ENCODE data around the gene TM4SF20.
A peak's percentile ranks its signal among the peaks of the same experiment; 100 is the strongest.

Gene TM4SF20, protein sequence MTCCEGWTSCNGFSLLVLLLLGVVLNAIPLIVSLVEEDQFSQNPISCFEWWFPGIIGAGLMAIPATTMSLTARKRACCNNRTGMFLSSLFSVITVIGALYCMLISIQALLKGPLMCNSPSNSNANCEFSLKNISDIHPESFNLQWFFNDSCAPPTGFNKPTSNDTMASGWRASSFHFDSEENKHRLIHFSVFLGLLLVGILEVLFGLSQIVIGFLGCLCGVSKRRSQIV

GRCh38 chr2:227379095-227379494 is at the start of gene TM4SF20:
Gene TM4SF20 (minus strand): TSS chr2:227379306. CDS start chr2:227379268, 38 bp downstream.
- DNase-seq (ENCODE audit: low read depth in 3 of 3, low spot score in 1 of 3), result no peak

- DNase-seq (ENCODE audit: low read depth in 3 of 3, low spot score in 1 of 3), result no peak
Measured at GRCh38 chr2:227428731-227429285, 49.7 kb upstream of the TM4SF20 start.

DNA sequence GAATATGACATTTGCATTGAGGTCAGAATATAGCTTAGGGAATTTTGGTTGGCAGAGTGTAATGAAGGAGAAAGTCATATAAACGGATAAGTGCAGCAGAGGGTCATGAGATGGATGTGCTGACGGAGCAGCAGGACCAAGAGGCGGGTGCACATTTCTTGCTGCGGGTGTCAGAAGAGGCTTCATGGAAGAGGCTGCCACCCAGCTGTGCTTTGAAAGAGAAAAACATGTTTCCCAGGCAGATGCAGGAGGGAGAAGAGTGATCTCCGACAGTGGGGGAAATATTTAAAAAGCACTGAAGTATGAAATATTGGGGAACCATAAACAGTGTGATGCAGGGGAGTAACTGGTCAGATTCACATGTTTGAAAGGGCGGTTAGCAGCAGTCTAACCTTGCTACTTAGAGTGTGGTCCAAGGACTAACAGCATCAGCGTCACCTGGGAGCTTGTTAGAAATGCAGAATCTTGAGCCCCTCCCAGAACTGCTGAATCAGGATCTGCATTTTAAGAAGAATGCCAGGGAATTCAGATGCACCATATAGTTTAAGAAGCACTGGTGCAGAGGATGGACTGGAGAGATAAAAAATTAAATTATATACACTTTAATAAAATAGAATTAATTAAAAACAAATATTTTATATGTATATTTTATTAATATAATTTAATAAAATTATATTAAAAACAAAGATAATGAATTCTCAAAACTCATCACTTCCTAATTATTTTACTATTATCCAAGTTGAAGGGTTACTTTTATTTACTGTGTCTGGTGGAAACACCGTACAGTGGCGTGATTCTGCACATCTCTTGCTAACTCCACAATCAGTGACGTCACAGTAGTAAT is 44.8 kb upstream of the TM4SF20 start:
- no peak for DNase-seq (ENCODE audit: low read depth in 3 of 3, low spot score in 1 of 3)

DNA sequence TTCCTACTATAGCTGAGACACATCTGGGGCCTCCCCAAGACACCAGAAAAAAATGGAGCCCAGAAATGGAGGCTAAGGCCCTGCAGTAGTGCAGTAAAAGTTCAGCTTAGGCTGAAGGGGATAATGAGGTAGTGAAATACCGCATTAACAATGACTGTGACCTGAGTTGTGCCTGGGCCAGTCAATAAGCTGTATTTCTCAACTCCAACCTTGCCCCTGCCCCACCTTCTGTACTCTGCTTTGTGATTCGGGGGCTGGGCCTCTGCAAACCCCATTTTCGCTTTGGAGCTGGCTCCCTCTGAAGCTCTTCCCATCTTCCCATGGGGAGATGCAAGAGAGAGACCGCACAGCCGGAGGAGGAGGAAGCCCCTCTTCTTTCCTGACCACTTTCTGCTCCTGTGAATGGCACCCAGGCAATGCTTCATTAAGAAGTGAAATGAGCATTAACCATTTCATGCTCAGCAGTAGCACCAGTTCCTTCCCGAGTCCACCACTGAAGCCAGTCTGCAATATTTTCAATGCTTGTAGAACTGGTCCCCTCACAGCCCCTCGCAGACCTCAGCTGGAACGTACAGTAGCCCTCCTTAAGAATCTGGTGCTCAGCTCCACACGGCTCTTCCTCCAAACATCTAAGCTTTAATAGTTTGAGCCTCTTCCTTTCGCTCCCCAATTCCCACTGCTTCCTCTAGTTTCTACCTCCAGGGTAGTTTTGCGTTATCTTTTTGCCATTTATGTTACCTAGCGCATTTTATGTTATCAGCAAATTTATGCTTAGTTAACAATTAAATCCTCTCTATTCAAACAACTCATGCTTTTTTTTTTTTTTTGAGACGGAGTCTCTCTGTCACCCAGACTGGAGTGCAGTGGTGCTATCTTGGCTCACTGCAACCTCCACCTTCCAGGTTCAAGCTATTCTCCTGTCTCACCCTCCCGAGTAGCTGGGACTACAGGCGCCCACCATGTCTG is 41.3 kb upstream of the TM4SF20 start:
- no peak for DNase-seq (ENCODE audit: low read depth in 3 of 3, low spot score in 1 of 3)

DNA sequence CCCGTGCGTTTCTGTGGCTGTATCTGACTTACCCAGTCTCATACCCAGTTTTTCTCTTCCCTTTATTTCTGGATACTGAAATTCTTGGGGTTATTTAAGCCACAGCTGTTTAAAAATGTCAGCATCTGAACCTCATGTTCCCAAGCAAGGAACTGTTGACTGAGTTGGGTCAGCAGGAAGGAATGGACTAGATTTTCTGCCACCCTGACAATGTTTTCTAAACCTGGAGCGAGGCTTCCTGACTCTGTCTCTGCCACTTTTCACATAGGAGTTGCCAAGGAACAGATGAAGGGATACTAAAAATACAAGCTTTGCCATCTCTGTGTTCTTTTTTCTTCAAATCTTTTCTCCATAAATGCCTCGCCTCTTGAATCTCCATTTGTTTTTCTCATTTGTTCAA is 37.6 kb upstream of the TM4SF20 start:
- DNase-seq (ENCODE audit: low read depth in 3 of 3, low spot score in 1 of 3), result no peak

DNA sequence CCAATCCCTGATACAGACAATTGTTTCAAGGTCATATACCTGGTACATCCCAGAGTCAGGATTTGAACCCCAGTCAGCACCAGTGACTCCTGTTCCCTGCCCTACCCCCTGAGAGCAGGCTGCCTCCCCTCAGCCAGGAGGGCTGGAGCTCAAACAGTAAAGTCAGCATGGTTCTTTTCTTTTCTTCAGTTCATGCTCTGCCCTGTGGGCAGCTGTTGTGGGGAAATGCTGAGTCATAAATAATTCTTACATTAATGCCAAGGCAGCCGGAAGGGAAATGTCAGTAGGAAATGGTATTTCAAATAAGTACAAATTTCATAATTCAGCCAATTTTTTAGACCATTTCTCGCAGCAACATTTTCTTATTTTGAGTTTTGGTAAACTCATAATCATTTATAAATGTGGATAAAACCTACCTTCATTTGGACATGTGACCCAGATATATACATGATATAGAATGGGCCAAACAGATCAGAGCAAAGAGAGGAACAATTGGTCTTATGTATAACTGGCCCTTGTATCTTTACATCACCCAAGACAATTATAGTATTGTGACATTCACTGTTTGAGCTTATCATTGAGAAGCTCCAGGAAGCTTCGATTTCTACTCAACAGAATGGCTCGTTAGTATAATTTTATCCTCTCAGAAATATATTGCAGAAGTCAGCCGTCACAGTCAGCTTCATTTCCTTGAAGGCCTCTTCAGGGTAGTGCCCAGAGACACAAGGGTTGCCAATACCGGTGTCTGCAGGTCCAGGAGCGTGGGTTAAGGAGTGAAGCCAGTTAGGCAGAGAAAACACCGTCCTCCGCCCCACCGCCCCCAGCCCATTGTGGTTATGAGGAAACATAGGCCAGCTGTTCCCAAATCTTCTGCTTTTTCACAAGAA is 36.7 kb upstream of the TM4SF20 start:
- no peak for DNase-seq (ENCODE audit: low read depth in 3 of 3, low spot score in 1 of 3)

DNA sequence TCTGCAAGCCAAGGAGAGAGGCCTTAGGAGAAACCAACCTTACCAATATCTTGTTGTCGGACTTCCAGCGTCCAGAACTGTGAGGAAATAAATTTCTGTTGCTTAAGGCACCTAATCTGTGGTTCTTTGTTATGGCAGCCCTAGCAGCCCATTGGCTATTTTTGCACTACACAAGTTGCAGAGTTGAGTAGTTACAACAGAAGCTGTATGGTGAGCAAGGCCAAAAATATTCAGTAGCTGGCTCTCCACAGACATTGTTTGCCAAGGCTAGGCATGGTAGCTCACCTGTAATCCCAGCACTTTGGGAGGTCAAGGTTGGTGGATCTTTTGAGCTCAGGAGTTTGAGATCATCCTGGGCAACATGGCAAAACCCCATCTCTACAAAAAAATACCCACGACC is 35.7 kb upstream of the TM4SF20 start:
- no peak for DNase-seq (ENCODE audit: low read depth in 3 of 3, low spot score in 1 of 3)

GRCh38 chr2:227413371-227413770 is 34.3 kb upstream of the TM4SF20 start:
- no peak for DNase-seq (ENCODE audit: low read depth in 3 of 3, low spot score in 1 of 3)

DNA sequence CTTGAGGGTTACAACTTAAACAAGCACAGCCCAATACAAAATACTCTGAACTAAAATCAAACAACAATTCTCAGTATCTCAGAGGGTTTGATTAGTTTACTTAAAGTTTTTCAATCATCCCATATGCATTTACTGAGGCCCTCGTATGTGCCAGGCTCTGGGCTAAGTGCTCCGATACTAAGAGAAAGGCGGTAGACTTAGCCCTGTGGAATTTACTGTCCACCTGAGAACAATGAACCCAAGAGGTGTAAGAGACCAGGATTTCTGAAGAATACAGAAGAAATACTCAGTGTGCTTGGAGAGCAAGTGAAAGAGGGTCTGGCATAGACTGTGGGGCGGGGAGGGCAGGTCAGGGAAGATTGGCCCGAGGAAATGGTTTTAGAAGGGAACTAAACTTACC is 33.8 kb upstream of the TM4SF20 start:
- no peak for DNase-seq (ENCODE audit: low read depth in 3 of 3, low spot score in 1 of 3)

GRCh38 chr2:227411990-227412350 is 32.9 kb upstream of the TM4SF20 start:
- no peak for DNase-seq (ENCODE audit: low read depth in 3 of 3, low spot score in 1 of 3)

- DNase-seq (ENCODE audit: low read depth in 3 of 3, low spot score in 1 of 3), result peak in 1 of 3 donors; percentile 26
Measured at GRCh38 chr2:227411320-227411989, 32.3 kb upstream of the TM4SF20 start.

DNA sequence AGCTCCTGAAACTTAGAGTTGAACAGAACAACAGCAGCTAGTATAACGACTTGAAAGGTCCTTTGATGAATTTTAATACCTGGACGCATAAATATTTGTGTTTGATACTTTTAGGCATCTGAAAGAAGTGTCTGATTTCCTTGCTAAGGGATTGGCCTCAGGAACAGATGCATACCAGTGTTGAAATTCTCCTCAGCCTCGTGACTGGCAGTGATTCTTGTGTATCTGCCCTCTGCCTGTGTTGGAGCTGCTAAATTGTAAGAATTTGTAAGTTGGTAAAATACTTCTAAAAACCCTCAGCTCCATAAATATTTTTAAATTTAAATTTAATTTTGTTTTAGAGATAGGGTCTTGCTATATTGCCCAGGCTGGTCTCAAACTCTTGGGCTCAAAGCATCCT is 31.1 kb upstream of the TM4SF20 start:
- DNase-seq (ENCODE audit: low read depth in 3 of 3, low spot score in 1 of 3), result no peak

- no peak for DNase-seq (ENCODE audit: low read depth in 3 of 3, low spot score in 1 of 3)
Measured at GRCh38 chr2:227407591-227408151, 28.6 kb upstream of the TM4SF20 start.

GRCh38 chr2:227406177-227407031 is 27.3 kb upstream of the TM4SF20 start:
- no peak for DNase-seq (ENCODE audit: low read depth in 3 of 3, low spot score in 1 of 3)

DNA sequence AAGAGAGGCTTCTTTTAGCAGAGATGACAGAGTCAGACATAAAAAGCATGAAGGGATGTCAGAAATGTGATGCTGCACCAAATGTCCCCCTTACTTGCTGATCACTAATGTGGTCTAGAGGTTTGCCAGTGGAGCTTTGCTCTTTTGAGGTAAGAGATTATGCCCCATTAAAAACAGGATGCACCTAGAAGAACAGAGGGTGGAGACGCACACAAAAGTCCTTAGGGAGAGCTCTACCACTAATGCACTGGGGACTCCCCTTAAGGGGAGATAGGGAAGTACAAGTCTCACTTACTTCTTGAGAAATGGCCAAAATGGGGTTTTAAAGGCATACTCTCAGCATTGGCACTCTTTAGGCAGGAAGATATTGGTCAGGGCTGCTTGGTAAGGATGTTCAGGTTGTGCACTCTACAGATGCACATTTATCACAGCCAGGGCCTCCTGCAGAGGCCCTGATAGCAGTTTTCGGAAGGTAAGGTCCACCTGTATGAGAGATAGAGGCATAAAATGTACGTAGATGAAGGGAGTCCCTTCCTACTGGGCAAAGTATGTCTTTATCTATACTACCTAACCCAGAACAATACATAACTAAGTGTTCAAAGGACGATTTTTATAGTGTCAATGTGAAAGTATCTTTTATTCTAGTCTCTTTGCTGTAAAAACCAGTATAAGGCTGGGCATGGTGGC is 25.6 kb upstream of the TM4SF20 start:
- no peak for DNase-seq (ENCODE audit: low read depth in 3 of 3, low spot score in 1 of 3)

DNA sequence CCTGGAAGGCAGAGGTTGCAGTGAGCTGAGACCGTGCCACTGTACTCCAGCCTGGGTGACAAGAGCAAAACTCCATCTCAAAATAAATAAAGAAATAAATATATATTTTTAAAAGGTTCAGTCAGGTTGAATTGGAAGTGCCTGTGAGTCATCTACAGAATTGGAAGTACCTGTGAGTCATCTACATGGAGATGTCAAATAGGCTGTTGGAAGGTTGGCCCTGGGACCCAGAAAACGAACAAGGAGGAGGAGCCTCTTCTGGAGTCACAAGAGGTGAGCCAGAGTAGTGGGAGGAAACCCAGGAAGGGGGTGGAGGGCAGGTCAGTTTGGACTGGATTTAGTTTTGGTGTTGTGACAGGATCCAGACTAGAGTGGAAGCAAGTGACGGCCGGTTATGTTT is 23.9 kb upstream of the TM4SF20 start:
- DNase-seq (ENCODE audit: low read depth in 3 of 3, low spot score in 1 of 3), result no peak

DNA sequence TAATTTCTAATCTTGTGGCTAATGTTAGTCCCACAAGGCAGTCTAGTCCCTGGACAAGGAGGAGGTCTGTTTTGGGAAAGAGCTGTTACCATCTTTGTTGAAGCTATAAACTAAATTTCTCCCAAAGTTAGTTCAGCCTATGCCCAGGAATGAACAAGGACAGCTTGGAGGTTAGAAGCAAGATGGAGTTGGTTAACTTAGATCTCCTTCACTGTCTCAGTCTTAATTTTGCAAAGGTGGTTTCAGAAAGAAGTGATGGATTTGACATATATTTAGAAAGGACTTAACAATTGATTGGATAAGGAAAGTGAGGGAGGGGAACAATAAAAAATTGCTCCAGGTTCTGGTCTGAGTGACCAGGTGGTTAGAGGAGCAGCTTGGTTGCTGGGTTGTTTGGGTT is 23.2 kb upstream of the TM4SF20 start:
- DNase-seq (ENCODE audit: low read depth in 3 of 3, low spot score in 1 of 3), result no peak

DNA sequence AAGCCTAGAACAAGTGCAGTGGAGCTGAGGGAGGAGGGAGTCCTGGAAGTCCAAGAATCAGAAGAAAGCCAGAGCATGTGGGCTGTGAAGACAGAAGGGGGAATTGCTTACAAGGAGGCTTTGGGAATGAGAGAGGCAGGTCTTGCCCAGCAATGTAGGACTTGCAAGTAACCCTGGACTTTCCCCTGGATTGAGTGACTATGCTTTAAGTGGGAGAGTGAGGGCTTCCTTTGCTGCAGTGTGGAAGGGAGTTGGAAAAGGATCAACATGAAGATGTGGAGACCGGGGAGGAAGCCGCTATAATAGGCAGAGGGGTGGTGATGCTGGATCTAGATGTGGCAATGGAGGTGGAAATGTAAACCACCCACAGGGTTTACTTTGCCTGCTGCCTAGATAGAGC is 22.4 kb upstream of the TM4SF20 start:
- DNase-seq (ENCODE audit: low read depth in 3 of 3, low spot score in 1 of 3), result no peak
